NCI-H82 treated with DMSO at 0.1 percent for 48 hours (cell line): ENCODE measurements around the gene BMP6.

Source experiments
- DNase-seq: peaks from one replicate; lab custom pipeline; 2025; ENCODE audit not compliant: unreplicated experiment; lab: John Stamatoyannopoulos, UW

Gene BMP6

DNA sequence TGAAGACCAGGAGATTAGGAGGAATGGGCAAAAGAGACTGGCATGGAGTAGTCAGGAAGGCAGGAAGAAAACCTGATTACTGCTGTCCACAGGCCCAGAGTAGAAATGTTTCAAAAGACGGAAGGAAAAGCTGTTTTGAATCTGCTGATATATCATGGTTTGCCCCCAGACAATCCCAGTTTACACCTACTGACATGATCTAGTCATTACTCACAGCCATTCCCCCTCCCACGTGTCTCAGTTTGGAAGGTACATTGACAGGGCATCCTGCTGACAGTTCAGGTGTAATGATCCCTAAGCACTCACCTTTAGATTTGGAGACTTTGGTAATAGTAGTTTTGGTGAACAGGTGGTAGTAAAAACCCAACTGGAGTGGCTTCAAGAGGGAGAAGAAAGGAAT, 194.5 kb downstream of the BMP6 start:
- DNase-seq: no peak

DNA sequence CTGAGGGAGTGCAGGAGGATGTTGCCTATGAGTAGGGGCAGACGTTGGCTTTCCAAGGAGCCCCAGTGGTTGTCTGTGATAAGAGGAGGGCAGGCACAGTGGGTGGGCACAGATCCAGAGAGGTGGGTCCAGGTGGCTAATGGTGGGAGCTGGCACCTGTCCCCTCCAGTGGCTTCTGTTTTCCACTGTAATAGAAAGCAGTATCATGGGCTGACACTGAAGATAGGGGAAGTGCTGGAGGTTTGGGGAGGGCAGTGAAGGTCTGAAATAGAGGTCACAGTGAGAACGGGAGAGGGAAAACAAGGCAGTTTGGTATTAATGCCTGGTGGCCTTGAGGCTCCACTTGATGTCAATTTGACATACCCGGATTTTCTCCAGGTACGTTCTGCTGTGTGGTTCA, 195.1 kb downstream of the BMP6 start:
- no peak for DNase-seq

DNA sequence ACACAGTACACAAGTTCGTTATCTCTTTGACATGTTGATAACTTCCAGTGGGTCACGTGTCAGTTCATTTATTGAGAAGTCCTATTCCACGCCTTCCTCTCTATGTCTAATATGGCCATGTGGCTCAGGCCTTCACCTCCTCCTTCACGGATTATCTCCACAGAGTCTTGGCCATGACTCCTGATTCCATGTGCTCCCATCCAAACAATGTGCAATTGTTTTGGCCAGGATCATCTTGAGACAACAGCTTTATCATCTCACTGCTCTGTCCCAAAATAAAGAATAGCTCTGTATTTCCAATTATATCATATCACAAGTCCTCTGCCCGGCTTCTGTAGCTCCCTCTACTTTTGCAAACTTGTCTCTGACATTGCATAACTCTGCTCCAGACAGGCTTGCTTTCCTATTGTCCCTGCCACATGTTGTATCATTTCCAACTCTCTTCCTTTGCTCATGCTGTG, 195.8 kb downstream of the BMP6 start:
- DNase-seq: no peak

DNA sequence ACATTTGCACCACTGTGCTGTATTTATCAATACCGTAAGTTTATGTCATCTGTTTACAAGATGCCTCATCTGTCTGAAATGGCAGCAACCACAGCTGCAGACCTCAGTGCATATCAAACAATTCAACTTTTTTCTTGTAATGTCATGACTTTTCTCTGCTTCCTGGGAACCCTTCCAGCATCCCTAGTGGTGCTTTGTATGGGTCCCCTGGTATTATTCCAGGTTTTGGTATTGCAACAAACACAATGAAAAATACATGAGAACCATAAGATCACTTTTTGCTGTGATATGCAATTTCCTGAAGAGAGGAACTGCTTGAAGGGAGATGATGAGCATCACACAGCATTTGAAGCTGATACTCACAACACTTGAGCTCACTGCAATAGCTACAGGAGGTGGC, 196.7 kb downstream of the BMP6 start:
- no peak for DNase-seq

DNA sequence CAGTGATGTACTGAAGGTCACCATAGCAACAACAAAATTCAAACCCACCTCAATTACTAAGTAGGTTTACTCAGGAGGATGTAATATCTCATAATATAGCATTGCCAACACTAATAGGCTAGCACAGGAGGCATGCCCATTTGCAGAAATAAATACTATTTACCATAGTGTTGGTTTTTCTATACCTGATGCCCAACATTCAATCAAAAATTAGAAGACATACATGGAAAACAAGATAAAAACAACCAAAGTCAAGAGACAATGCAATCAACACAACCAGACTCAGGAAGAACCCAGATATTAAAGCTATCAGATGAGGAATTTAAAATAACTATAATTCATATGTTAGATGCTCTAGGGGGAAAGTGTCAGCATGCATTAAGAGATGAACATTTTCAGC, 199.0 kb downstream of the BMP6 start:
- no peak for DNase-seq
